ENCODE measurements around the gene KIRREL3.

KIRREL3 gene

DNA sequence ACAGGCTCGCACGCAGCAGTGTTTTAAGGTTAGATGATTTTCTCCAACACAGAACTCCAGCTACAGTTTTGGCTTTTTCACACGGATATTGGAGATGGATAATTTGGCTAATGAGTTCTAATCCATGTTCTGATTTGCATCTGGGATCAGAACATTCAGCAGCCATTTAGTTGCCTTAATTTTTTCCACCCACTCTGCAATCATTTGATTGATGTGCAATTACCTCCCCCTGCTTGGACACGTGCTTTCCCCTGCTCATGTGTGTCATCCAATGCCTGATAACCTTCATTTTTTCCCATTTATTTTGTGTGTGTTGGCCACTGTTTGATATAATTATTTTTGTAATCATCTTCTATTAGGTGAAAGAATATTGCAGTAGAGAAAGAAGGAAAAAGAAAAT, 387.3 kb downstream of the KIRREL3 start:
- H3K4me3 ChIP-seq (IDR thresholded peaks at IDR 0.05; ENCODE audit: insufficient read depth, low read depth, low read length) = no peak overlapping the region
- no peak overlapping the region for H2AFZ ChIP-seq (ENCODE audit: low read depth)
- TF ChIP-seq, protein P1, sequence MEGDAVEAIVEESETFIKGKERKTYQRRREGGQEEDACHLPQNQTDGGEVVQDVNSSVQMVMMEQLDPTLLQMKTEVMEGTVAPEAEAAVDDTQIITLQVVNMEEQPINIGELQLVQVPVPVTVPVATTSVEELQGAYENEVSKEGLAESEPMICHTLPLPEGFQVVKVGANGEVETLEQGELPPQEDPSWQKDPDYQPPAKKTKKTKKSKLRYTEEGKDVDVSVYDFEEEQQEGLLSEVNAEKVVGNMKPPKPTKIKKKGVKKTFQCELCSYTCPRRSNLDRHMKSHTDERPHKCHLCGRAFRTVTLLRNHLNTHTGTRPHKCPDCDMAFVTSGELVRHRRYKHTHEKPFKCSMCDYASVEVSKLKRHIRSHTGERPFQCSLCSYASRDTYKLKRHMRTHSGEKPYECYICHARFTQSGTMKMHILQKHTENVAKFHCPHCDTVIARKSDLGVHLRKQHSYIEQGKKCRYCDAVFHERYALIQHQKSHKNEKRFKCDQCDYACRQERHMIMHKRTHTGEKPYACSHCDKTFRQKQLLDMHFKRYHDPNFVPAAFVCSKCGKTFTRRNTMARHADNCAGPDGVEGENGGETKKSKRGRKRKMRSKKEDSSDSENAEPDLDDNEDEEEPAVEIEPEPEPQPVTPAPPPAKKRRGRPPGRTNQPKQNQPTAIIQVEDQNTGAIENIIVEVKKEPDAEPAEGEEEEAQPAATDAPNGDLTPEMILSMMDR (conservative IDR thresholded peaks at IDR 0.05; ENCODE audit: low read depth, low read length) = no peak
- no peaks in the 10 kb centered on the region for H3K27me3 ChIP-seq (ENCODE audit: insufficient read depth, low read depth)
- no peaks in the 10 kb centered on the region for H3K36me3 ChIP-seq (ENCODE audit: insufficient read depth)
- no peaks in the 10 kb centered on the region for H4K20me1 ChIP-seq (ENCODE audit: insufficient read depth)
- H3K27ac ChIP-seq = no peak overlapping the region
- H3K9ac ChIP-seq = no peak overlapping the region
- no peaks in the 10 kb centered on the region for H3K79me2 ChIP-seq (ENCODE audit: insufficient read depth, low read depth)
- H3K4me1 ChIP-seq (ENCODE audit: low read depth, poor library complexity, severe bottlenecking) = no peaks in the 10 kb centered on the region
- H3K4me2 ChIP-seq = no peak overlapping the region

DNA sequence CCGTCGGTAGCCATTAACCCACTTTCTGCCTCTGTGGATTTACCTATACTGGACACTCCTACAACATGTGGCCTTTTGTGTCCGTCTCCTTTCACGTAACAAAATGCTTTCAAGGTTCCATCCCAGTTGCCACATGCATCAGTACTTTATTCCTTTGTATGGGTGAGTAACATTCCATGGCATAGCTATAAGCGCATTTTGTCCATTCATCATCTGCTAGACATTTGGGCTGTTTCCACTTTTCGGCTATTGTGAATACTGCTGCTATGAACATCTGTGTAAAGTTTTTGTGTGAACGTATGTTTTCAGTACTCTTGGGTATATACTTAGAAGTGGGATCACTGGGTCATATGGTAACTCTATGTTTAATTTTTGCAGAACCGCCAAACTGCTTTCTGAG, 387.9 kb downstream of the KIRREL3 start:
- Histone ChIP-seq H3K4me2 (no peak overlapping the region), H3K79me2 (ENCODE audit: insufficient read depth, low read depth) (no peaks in the 10 kb centered on the region), H3K27ac (no peak overlapping the region), H3K4me3 (IDR thresholded peaks at IDR 0.05; ENCODE audit: insufficient read depth, low read depth, low read length) (no peak overlapping the region), H3K36me3 (ENCODE audit: insufficient read depth) (no peaks in the 10 kb centered on the region), H3K27me3 (ENCODE audit: insufficient read depth, low read depth) (no peaks in the 10 kb centered on the region), H3K4me1 (ENCODE audit: low read depth, poor library complexity, severe bottlenecking) (peaks cover under 1% of the 10 kb centered on the region), H3K9ac (no peak overlapping the region), H2AFZ (ENCODE audit: low read depth) (no peak overlapping the region), H4K20me1 (ENCODE audit: insufficient read depth) (no peaks in the 10 kb centered on the region)
- TF ChIP-seq, protein P1 (conservative IDR thresholded peaks at IDR 0.05; ENCODE audit: low read depth, low read length) = no peak

DNA sequence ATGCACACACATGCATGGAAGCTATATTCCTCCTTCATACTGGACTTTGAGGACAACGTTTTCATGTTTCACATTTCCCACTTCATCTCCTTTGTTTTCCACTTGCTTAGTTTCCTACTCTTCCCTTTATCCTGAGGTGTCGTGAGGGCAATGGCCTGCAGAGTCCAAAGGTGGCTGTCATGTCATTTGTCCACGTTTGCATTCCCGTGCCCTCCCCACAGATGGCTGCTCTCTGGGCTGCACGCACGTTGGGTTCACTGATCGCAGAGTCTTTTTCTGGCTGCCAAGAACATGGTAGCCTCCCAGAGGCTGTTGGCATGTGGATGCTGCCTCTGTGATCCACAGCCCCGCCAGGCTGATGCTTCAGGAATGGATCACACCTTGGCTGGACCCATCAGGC, 389.1 kb downstream of the KIRREL3 start:
- Histone ChIP-seq H3K9ac (no peak overlapping the region), H3K36me3 (ENCODE audit: insufficient read depth) (no peaks in the 10 kb centered on the region), H3K4me1 (ENCODE audit: low read depth, poor library complexity, severe bottlenecking) (peaks cover 4% of the 10 kb centered on the region), H3K4me3 (IDR thresholded peaks at IDR 0.05; ENCODE audit: insufficient read depth, low read depth, low read length) (no peak overlapping the region), H3K79me2 (ENCODE audit: insufficient read depth, low read depth) (no peaks in the 10 kb centered on the region), H3K4me2 (no peak overlapping the region), H2AFZ (ENCODE audit: low read depth) (no peak overlapping the region), H3K27ac (no peak overlapping the region), H3K27me3 (ENCODE audit: insufficient read depth, low read depth) (no peaks in the 10 kb centered on the region), H4K20me1 (ENCODE audit: insufficient read depth) (no peaks in the 10 kb centered on the region)
- TF ChIP-seq, protein P1 (conservative IDR thresholded peaks at IDR 0.05; ENCODE audit: low read depth, low read length) = no peak

DNA sequence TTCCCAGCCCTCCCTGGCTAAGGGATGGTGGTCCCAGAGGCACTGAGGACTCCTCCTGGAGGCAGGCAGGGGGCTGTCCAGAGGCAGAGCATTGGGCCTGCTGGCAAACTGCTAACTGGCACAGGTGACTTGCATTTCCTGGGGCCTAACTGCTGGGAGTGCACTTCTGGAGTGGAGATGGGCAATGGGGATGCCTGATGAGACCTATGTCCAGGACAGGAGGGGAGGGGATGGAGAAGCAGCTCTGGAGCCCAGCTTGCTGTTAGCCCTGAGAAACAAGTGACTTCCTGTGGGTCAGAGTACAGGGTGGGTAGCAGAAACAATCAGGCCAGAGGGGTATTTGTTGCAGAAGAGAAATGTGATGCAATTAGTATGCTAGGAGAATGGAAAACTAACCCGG, 391.9 kb downstream of the KIRREL3 start:
- Histone ChIP-seq H3K4me2 (no peak overlapping the region), H3K27ac (no peak overlapping the region), H3K36me3 (ENCODE audit: insufficient read depth) (no peaks in the 10 kb centered on the region), H3K4me3 (IDR thresholded peaks at IDR 0.05; ENCODE audit: insufficient read depth, low read depth, low read length) (no peak overlapping the region), H3K9ac (no peak overlapping the region), H2AFZ (ENCODE audit: low read depth) (no peak overlapping the region), H4K20me1 (ENCODE audit: insufficient read depth) (no peaks in the 10 kb centered on the region), H3K79me2 (ENCODE audit: insufficient read depth, low read depth) (no peaks in the 10 kb centered on the region), H3K4me1 (ENCODE audit: low read depth, poor library complexity, severe bottlenecking) (peaks cover 4% of the 10 kb centered on the region), H3K27me3 (ENCODE audit: insufficient read depth, low read depth) (no peaks in the 10 kb centered on the region)
- TF ChIP-seq, protein P1 (conservative IDR thresholded peaks at IDR 0.05; ENCODE audit: low read depth, low read length) = no peak
